ENCODE results near the gene CLEC16A.

DNA sequence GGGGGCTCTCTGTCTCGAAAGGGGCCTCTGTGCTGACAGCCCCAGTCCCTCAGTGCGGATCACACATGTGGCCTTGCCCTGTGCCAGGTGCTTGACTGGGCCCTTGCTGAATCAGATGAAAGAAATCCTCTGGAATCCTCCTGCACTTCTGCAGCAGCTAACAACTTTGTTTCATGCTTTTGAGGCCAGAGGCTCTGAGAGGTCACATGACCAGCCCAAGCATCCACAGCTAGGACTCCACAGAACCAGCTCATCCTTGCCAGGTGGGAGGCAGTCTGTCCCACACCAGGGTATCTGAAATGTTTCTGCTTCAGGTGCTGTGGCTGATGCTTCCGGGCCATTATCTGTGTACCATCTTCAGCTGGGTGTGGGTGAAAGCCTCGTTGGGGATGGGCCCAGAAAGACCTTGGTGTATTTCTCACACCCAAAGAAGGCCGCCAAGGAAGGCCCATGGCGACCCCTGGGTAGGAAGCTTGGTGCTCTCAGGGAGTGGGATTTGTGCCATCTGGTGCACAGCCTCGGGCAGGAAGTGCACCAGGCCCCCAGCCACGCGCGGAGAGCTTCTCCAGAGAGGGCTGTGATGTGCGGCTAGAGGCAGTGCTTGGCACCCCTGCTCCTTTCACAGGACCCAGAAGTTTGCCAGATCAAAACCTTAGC, 143.8 kb downstream of the CLEC16A start:
- TF ChIP-seq, protein P1, sequence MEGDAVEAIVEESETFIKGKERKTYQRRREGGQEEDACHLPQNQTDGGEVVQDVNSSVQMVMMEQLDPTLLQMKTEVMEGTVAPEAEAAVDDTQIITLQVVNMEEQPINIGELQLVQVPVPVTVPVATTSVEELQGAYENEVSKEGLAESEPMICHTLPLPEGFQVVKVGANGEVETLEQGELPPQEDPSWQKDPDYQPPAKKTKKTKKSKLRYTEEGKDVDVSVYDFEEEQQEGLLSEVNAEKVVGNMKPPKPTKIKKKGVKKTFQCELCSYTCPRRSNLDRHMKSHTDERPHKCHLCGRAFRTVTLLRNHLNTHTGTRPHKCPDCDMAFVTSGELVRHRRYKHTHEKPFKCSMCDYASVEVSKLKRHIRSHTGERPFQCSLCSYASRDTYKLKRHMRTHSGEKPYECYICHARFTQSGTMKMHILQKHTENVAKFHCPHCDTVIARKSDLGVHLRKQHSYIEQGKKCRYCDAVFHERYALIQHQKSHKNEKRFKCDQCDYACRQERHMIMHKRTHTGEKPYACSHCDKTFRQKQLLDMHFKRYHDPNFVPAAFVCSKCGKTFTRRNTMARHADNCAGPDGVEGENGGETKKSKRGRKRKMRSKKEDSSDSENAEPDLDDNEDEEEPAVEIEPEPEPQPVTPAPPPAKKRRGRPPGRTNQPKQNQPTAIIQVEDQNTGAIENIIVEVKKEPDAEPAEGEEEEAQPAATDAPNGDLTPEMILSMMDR (IDR thresholded peaks at IDR 0.05 in 2 of 3, conservative IDR thresholded peaks at IDR 0.05 in 1 of 3; ENCODE audit: insufficient read depth in 2 of 3, low read depth in 1 of 3, low read length in 3 of 3): no peak
- TF ChIP-seq ZFX (CRISPR knock-in tag; IDR thresholded peaks at IDR 0.05) (no peak), RB1 (IDR thresholded peaks at IDR 0.05; ENCODE audit: low read depth) (no peak), E2F1 (CRISPR knock-in tag; IDR thresholded peaks at IDR 0.05) (no peak), GTF3C2 (IDR thresholded peaks at IDR 0.05; ENCODE audit: borderline replicate concordance, extremely low read depth, insufficient read length) (no peak)
- TF ChIP-seq, protein P2, sequence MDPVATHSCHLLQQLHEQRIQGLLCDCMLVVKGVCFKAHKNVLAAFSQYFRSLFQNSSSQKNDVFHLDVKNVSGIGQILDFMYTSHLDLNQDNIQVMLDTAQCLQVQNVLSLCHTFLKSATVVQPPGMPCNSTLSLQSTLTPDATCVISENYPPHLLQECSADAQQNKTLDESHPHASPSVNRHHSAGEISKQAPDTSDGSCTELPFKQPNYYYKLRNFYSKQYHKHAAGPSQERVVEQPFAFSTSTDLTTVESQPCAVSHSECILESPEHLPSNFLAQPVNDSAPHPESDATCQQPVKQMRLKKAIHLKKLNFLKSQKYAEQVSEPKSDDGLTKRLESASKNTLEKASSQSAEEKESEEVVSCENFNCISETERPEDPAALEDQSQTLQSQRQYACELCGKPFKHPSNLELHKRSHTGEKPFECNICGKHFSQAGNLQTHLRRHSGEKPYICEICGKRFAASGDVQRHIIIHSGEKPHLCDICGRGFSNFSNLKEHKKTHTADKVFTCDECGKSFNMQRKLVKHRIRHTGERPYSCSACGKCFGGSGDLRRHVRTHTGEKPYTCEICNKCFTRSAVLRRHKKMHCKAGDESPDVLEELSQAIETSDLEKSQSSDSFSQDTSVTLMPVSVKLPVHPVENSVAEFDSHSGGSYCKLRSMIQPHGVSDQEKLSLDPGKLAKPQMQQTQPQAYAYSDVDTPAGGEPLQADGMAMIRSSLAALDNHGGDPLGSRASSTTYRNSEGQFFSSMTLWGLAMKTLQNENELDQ (CRISPR knock-in tag; IDR thresholded peaks at IDR 0.05; ENCODE audit: borderline replicate concordance): no peak

Measured in K562 (cell line).